Thoracic aorta (tissue), 2 donors: ENCODE measurements around the gene POU2F1. TPM values are rescaled to one million over a fixed set of nuclear protein-coding genes. Genes with fewer than 3 reads are reported as not detected.

Experiments used
- ATAC-seq: fragments of 150-250 bp; one replicate; pipeline ENCODE4 v1.8.0; 2017; ENCODE audit warnings: low read depth; ENCODE audit not compliant: insufficient number of reproducible peaks, low FRiP score
- DNase-seq: peaks from one replicate; pipeline ENCODE4 v3.0.0-alpha.2; 2020; ENCODE audit warnings: low spot score
- H3K27ac ChIP-seq, 2 donors: fragments of 200-600 bp; sonication (generic); 1 replicate in 1 of 2; 2 replicates in 1 of 2; pipeline ENCODE4 v1.5.1; 2016; ENCODE audit warnings: mild to moderate bottlenecking in 2 of 2, moderate library complexity in 2 of 2
- H3K27me3 ChIP-seq: fragments of 200-600 bp; sonication (generic); replicated peaks from 2 replicates; pipeline ENCODE4 v1.6.0; 2016; ENCODE audit warnings: mild to moderate bottlenecking; ENCODE audit not compliant: insufficient read depth
- H3K36me3 ChIP-seq: fragments of 200-600 bp; sonication (generic); one replicate; pipeline ENCODE4 v1.5.1; 2016
- H3K4me1 ChIP-seq, 2 donors: fragments of 200-600 bp; sonication (generic); 1 replicate in 1 of 2; 2 replicates in 1 of 2; pipeline versions ENCODE4 v1.5.1 to v1.6.0; 2016; ENCODE audit warnings: low read depth in 2 of 2, mild to moderate bottlenecking in 1 of 2; ENCODE audit not compliant: control insufficient read depth in 1 of 2
- H3K4me3 ChIP-seq: fragments of 200-600 bp; sonication (generic); 2 replicates; pipeline ENCODE4 v1.5.1; 2016; ENCODE audit warnings: mild to moderate bottlenecking
- H3K9me3 ChIP-seq: fragments of 200-600 bp; sonication (generic); 2 replicates; pipeline ENCODE4 v1.5.1; 2016
- total RNA-seq, 2 donors: library from RNA; depleted of rRNA; stranded (reverse); fragments of >200 nt; gene quantifications; one replicate each; pipeline versions ENCODE4 v1.1.0 to v1.2.3, GENCODE V29; 2016
- TF ChIP-seq, protein P1 (sequence below): fragments of 200-600 bp; sonication (generic); IDR thresholded peaks from one replicate; pipeline ENCODE4 v1.5.1; 2019; ENCODE audit warnings: antibody characterized with exemption

The POU2F1 gene
- total RNA-seq, 2 donors from 2014 or later: 15.3 to 25.5 TPM

DNA sequence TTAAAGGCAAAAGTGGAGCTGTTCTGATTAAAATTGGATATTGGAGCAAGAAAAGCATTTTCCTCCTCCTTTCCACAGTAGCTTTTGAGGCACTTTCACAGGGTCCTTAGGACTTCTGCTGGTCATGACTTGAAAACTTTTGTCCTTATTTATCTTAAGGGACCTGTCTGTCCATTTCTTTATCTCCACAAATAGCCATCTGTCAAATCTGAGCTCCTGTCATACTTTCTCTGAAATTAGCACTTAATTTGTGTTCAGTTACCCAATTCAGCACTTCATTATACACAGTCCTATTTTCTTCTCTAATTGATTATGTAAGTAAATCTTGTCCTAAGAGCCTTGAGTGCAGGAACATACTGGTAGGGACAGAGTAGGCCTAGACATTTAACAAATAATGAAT, 9.8 kb downstream of the POU2F1 start:
- Histone ChIP-seq H3K27me3 (no peaks in the 10 kb centered on the region), H3K4me3 (no peak overlapping the region), H3K9me3 (no peaks in the 10 kb centered on the region), H3K27ac (no peak overlapping the region), H3K36me3 (no peaks in the 10 kb centered on the region), H3K4me1 (peaks cover 5 to 7% of the 10 kb centered on the region in 2 donors)
- ATAC-seq (no peak), DNase-seq (no peak)
- TF ChIP-seq, protein P1, sequence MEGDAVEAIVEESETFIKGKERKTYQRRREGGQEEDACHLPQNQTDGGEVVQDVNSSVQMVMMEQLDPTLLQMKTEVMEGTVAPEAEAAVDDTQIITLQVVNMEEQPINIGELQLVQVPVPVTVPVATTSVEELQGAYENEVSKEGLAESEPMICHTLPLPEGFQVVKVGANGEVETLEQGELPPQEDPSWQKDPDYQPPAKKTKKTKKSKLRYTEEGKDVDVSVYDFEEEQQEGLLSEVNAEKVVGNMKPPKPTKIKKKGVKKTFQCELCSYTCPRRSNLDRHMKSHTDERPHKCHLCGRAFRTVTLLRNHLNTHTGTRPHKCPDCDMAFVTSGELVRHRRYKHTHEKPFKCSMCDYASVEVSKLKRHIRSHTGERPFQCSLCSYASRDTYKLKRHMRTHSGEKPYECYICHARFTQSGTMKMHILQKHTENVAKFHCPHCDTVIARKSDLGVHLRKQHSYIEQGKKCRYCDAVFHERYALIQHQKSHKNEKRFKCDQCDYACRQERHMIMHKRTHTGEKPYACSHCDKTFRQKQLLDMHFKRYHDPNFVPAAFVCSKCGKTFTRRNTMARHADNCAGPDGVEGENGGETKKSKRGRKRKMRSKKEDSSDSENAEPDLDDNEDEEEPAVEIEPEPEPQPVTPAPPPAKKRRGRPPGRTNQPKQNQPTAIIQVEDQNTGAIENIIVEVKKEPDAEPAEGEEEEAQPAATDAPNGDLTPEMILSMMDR: no peak

DNA sequence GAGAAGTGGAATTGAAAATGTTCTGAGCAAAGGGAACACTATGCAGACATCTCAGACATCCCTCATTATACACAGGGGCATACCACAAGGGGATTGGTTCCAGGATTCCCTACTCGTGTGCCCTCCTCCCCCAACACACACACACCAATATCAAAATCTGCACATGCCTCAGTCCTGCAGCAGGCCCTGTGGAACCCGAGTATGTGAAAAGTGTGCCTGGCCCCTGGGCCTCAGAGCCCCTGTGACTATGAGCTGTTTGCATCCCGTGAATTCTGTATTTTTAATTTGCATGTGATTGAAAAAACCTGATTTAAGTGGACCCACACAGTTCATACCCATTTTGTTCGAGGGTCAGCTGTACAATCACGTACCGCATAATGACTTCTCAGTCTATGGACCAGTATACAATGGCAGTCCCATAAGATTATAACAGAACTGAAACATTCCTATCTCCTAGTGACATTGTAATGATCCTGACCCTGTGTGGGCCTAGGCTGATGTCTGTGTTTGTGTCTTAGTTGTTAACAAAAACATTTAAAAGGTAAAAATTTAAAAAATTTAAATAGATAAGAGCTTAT, 11.3 kb downstream of the POU2F1 start:
- Histone ChIP-seq H3K27me3 (no peaks in the 10 kb centered on the region), H3K9me3 (no peaks in the 10 kb centered on the region), H3K36me3 (no peaks in the 10 kb centered on the region), H3K27ac (no peak overlapping the region), H3K4me1 (peaks cover 9 to 13% of the 10 kb centered on the region in 2 donors), H3K4me3 (no peak overlapping the region)
- no peak for DNase-seq
- ATAC-seq: no peak
- TF ChIP-seq, protein P1: no peak

DNA sequence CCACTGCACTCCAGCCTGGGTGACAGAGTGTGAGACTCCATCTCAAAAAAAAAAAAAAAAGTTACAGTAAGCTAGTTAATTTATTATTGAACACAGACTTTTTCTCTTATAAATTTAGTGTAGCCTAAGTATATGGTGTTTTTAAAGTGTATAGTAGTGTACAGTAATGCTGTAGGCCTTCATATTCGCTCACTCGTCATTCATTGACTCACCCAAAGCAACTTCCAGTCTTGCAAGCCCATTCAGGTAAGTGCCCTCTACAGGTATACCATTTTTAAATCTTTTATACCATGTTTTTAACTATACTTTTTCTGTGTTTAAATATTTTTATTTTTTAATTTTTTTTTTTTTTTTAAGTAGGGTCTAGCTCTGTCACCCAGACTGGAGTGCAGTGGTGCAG, 12.1 kb downstream of the POU2F1 start:
- Histone ChIP-seq H3K4me1 (peaks cover 6 to 17% of the 10 kb centered on the region in 2 donors), H3K27me3 (no peaks in the 10 kb centered on the region), H3K27ac (no peak overlapping the region), H3K4me3 (no peak overlapping the region), H3K36me3 (no peaks in the 10 kb centered on the region), H3K9me3 (no peaks in the 10 kb centered on the region)
- ATAC-seq: no peak
- TF ChIP-seq, protein P1: no peak
- no peak for DNase-seq

DNA sequence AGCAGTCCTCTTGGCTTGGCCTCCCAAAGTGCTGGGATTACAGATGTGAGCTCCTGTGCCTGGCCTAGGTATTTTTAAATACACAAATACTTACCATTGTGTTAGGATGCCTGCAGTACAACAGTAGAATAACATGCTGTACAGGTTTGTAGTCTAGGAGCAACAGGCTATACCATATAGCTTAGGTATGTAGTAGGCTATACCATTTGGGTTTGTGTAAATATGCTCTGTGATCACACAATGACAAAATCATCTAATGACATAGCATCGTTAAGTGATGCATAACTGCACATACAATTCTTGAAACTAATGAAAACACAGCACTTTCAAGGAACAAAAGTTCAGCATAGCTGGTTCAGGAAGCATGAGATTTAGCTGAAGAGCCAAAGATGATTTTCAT, 12.7 kb downstream of the POU2F1 start:
- H3K9me3 ChIP-seq: no peaks in the 10 kb centered on the region
- no peaks in the 10 kb centered on the region for H3K36me3 ChIP-seq
- TF ChIP-seq, protein P1: no peak
- peaks cover 6 to 17% of the 10 kb centered on the region in 2 donors for H3K4me1 ChIP-seq
- no peaks in the 10 kb centered on the region for H3K27me3 ChIP-seq
- ATAC-seq: no peak
- no peak overlapping the region for H3K27ac ChIP-seq
- no peak for DNase-seq
- H3K4me3 ChIP-seq: no peak overlapping the region

DNA sequence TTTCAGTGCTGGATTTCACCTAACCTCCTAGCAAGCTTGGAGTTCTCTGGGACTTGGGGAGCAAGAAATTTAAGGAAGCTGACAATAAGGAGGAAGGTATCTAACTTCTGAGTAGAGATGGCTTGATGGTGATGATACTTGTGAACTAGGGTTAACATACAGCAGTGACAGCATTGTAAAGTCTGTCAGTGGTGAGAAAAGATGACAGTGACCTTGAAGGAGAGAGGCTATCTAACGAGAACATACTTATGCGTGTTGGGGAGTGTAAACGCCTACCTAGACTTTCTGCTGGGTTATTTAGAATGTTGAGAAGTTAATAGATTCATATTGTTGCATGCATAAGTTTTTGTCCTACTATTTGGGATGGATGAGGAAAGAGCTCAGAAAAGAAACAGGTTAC, 16.3 kb downstream of the POU2F1 start:
- Histone ChIP-seq H3K27me3 (no peaks in the 10 kb centered on the region), H3K36me3 (no peaks in the 10 kb centered on the region), H3K9me3 (no peaks in the 10 kb centered on the region), H3K4me3 (no peak overlapping the region), H3K4me1 (peaks cover 6 to 17% of the 10 kb centered on the region in 2 donors), H3K27ac (no peak overlapping the region)
- ATAC-seq (no peak), DNase-seq (no peak)
- TF ChIP-seq, protein P1: no peak
